K562 (cell line): Measurements from ENCODE around the gene SESN2. TPM values are rescaled to one million over a fixed set of nuclear protein-coding genes. Genes with fewer than 3 reads are reported as not detected.

Source experiments
- SMAD4 ChIP-seq: fragments of 250-450 bp; sonication (Bioruptor Pico); conservative IDR thresholded peaks from 2 replicates; pipeline ENCODE4 v1.8.0; 2021; ENCODE audit warnings: inconsistent platforms, mild to moderate bottlenecking, moderate library complexity
- TEAD4 ChIP-seq, 2 experiments: sonication (generic) in 1 of 2; formaldehyde crosslinking in 1 of 2; IDR thresholded peaks; 2 replicates each; pipeline versions ENCODE4 v1.6.1 to v1.8.0; 2012 to 2022; ENCODE audit warnings: borderline replicate concordance in 1 of 2, inconsistent platforms in 1 of 2, low read length in 1 of 2, mild to moderate bottlenecking in 1 of 2, missing genetic modification reagents in 1 of 2
- ZNF282 ChIP-seq: sonication (generic); formaldehyde crosslinking; IDR thresholded peaks from 2 replicates; pipeline ENCODE4 v1.8.1; 2023; ENCODE audit warnings: missing genetic modification reagents
- polyA plus RNA-seq, 8 experiments: library from polyadenylated mRNA; depleted of rRNA in 4 of 8; stranded (reverse) in 5 of 8; unstranded in 3 of 8; fragments of >200 nt; fragmentation: Nextera tagmentation in 2 of 8; fragmentation: Illumina TruSeq in 1 of 8; extraction: Ambion mirVana in 2 of 8; extraction: Trizol in 1 of 8; gene quantifications; 2 replicates each; pipeline versions ENCODE4 v1.2.1 to v1.2.3, GENCODE V29; 2011 to 2014; ENCODE audit warnings: inconsistent platforms in 1 of 8, missing spikeins in 1 of 8
- total RNA-seq, 7 experiments: library from RNA; depleted of rRNA in 6 of 7; stranded (reverse); fragments of >200 nt in 6 of 7; fragmentation: Illumina TruSeq in 2 of 7; extraction: Trizol in 2 of 7; gene quantifications; 2 replicates each; pipeline versions ENCODE4 v1.2.1 to v1.2.3, GENCODE V29; 2011 to 2021; ENCODE audit warnings: low replicate concordance in 1 of 7
- TF ChIP-seq, protein P1 (sequence below): sonication (generic); formaldehyde crosslinking; IDR thresholded peaks from 2 replicates; pipeline ENCODE4 v1.8.0; 2022; ENCODE audit warnings: missing genetic modification reagents, mild to moderate bottlenecking, borderline replicate concordance
- TF ChIP-seq, protein P2 (sequence below): sonication (generic); formaldehyde crosslinking; IDR thresholded peaks from 2 replicates; pipeline ENCODE4 v1.8.1; 2023; ENCODE audit warnings: mild to moderate bottlenecking, missing genetic modification reagents
- TF ChIP-seq, protein P3 (sequence below): fragments of 450-650 bp; IDR thresholded peaks from 2 replicates; pipeline ENCODE4 v1.6.1; 2016; ENCODE audit warnings: borderline replicate concordance
- TF ChIP-seq, protein P4 (sequence below): sonication (generic); formaldehyde crosslinking; IDR thresholded peaks from 2 replicates; pipeline ENCODE4 v1.8.0; 2023; ENCODE audit warnings: mild to moderate bottlenecking, missing genetic modification reagents

Gene SESN2
- total and polyA plus RNA-seq, 9 of the 15 experiments (the other 6 are each of a cell fraction or from before 2014, with no cell fraction given) = 3.7 to 71.3 (median 16.8) TPM

DNA sequence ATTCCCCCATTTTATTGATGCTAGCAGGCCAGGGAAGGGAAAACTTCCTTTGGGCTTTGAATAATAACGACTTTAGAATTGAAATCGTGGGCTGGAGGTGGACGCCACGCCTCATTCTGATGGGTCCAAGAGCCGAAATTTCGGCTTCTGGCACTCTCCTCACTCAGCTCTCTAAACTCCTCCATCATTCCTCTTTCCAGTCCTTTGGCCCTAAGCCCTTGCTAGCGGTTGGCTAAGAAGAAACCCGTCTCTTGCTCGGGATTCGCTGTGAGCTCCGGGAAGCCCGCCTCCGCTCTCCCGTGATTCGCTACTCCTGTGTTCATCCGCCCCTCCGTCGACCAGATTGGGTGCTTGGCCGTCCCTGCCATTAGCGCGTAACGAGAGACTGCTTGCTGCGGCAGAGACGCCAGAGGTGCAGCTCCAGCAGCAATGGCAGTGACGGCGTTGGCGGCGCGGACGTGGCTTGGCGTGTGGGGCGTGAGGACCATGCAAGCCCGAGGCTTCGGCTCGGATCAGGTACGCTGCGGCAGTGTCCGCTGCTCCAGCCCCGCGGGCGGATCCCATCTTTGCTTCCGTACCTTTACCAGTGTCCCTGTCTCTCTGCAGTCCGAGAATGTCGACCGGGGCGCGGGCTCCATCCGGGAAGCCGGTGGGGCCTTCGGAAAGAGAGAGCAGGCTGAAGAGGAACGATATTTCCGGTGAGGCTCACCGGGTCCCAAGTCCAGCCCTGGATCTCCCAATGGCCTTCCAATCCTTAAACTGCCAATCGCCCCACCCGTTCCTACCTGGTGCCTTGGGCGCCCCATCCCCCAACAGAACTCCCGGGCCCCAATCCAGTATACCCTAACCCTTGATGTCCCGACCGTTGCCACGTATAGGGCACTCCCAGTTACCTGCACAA lies 23.3 kb upstream of the SESN2 start, which contains the start of gene ATP5IF1 (continued):
- TF ChIP-seq, protein P1, sequence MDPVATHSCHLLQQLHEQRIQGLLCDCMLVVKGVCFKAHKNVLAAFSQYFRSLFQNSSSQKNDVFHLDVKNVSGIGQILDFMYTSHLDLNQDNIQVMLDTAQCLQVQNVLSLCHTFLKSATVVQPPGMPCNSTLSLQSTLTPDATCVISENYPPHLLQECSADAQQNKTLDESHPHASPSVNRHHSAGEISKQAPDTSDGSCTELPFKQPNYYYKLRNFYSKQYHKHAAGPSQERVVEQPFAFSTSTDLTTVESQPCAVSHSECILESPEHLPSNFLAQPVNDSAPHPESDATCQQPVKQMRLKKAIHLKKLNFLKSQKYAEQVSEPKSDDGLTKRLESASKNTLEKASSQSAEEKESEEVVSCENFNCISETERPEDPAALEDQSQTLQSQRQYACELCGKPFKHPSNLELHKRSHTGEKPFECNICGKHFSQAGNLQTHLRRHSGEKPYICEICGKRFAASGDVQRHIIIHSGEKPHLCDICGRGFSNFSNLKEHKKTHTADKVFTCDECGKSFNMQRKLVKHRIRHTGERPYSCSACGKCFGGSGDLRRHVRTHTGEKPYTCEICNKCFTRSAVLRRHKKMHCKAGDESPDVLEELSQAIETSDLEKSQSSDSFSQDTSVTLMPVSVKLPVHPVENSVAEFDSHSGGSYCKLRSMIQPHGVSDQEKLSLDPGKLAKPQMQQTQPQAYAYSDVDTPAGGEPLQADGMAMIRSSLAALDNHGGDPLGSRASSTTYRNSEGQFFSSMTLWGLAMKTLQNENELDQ = no peak
- TF ChIP-seq SMAD4 (0 out of 2 replicates have a peak, but pooled peaks have one; percentile 10), ZNF282 (no peak), TEAD4 (IDR thresholded peaks at IDR 0.05; ENCODE audit: low read length) (no peak), TEAD4 (CRISPR knock-in tag; IDR thresholded peaks at IDR 0.05; ENCODE audit: borderline replicate concordance) (no peak)
- TF ChIP-seq, protein P2, sequence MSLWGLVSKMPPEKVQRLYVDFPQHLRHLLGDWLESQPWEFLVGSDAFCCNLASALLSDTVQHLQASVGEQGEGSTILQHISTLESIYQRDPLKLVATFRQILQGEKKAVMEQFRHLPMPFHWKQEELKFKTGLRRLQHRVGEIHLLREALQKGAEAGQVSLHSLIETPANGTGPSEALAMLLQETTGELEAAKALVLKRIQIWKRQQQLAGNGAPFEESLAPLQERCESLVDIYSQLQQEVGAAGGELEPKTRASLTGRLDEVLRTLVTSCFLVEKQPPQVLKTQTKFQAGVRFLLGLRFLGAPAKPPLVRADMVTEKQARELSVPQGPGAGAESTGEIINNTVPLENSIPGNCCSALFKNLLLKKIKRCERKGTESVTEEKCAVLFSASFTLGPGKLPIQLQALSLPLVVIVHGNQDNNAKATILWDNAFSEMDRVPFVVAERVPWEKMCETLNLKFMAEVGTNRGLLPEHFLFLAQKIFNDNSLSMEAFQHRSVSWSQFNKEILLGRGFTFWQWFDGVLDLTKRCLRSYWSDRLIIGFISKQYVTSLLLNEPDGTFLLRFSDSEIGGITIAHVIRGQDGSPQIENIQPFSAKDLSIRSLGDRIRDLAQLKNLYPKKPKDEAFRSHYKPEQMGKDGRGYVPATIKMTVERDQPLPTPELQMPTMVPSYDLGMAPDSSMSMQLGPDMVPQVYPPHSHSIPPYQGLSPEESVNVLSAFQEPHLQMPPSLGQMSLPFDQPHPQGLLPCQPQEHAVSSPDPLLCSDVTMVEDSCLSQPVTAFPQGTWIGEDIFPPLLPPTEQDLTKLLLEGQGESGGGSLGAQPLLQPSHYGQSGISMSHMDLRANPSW (CRISPR knock-in tag) = no peak; the same call in 1 of the 2 replicates
- TF ChIP-seq, protein P3, sequence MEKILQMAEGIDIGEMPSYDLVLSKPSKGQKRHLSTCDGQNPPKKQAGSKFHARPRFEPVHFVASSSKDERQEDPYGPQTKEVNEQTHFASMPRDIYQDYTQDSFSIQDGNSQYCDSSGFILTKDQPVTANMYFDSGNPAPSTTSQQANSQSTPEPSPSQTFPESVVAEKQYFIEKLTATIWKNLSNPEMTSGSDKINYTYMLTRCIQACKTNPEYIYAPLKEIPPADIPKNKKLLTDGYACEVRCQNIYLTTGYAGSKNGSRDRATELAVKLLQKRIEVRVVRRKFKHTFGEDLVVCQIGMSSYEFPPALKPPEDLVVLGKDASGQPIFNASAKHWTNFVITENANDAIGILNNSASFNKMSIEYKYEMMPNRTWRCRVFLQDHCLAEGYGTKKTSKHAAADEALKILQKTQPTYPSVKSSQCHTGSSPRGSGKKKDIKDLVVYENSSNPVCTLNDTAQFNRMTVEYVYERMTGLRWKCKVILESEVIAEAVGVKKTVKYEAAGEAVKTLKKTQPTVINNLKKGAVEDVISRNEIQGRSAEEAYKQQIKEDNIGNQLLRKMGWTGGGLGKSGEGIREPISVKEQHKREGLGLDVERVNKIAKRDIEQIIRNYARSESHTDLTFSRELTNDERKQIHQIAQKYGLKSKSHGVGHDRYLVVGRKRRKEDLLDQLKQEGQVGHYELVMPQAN = peak; percentile 27; the same call in 1 of the 2 replicates
- TF ChIP-seq, protein P4, sequence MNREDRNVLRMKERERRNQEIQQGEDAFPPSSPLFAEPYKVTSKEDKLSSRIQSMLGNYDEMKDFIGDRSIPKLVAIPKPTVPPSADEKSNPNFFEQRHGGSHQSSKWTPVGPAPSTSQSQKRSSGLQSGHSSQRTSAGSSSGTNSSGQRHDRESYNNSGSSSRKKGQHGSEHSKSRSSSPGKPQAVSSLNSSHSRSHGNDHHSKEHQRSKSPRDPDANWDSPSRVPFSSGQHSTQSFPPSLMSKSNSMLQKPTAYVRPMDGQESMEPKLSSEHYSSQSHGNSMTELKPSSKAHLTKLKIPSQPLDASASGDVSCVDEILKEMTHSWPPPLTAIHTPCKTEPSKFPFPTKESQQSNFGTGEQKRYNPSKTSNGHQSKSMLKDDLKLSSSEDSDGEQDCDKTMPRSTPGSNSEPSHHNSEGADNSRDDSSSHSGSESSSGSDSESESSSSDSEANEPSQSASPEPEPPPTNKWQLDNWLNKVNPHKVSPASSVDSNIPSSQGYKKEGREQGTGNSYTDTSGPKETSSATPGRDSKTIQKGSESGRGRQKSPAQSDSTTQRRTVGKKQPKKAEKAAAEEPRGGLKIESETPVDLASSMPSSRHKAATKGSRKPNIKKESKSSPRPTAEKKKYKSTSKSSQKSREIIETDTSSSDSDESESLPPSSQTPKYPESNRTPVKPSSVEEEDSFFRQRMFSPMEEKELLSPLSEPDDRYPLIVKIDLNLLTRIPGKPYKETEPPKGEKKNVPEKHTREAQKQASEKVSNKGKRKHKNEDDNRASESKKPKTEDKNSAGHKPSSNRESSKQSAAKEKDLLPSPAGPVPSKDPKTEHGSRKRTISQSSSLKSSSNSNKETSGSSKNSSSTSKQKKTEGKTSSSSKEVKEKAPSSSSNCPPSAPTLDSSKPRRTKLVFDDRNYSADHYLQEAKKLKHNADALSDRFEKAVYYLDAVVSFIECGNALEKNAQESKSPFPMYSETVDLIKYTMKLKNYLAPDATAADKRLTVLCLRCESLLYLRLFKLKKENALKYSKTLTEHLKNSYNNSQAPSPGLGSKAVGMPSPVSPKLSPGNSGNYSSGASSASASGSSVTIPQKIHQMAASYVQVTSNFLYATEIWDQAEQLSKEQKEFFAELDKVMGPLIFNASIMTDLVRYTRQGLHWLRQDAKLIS = peak; percentile 49
